Kasumi-1 (cell line): ENCODE data around the gene ZG16.

Experiments used
- DNase-seq, 2 experiments: peaks; one replicate each; lab custom pipeline; 2025; lab: John Stamatoyannopoulos, UW

The ZG16 gene

DNA sequence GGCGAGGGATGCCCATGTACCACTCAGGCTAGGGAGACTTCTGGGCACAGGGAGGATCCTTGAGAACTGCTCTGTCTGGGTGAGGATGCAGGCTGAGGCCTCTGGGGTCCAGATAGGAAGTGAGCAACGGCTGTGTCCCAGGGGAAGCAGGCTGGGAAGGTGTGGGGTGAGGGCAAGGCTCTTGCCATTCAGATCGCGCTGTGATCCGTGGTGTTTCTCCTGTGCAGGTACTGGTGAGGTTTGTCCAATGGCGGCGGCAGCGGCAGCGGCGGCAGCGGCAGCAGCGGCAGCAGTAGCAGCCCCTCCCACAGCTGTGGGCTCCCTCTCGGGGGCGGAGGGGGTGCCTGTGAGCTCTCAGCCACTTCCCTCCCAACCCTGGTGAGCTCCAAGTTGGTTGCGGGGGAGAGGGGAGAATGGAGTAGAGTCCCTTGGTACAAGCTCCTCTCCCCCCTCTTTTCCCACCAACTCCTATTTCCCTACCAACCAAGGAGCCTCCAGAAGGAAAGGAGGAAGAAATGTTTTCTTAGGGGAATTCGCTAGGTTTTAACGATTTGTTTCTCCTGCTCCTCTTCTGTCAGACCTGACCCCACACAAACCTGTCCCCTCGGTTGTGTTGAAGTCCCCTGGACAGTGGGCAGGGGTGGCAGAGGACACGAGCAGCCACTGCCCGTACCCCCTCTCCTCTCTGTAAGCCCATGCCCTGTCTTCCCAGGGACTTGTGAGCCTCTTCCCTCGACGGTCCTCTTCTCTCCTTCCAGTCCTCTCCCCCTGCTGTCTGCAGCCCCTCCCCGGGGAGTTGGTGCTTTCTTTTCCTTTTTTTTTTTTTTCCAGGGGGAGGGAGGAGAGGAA lies 32.0 kb downstream of the ZG16 start:
- DNase-seq: no peak

DNA sequence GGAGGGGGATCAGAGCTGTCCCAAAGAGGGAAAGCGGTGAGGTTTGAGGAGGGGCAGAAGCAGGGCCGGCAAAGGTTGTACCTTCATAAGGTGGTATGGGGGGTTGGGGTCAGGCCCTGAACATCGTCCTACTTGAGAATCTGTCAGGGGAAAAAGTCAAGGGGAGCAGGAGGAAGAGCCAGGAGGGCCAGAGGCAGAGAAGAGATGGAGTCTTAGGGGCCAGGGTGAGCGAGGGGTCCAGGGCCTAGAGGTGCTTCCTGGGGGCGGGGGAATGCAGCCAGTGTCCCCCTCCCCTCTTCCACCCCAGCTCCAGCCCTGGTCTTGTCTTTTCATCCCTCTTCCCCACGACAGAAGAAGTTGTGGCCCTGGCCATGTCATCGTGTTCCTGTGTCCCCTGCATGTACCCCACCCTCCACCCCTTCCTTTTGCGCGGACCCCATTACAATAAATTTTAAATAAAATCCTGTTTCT lies 32.7 kb downstream of the ZG16 start:
- no peak for DNase-seq

DNA sequence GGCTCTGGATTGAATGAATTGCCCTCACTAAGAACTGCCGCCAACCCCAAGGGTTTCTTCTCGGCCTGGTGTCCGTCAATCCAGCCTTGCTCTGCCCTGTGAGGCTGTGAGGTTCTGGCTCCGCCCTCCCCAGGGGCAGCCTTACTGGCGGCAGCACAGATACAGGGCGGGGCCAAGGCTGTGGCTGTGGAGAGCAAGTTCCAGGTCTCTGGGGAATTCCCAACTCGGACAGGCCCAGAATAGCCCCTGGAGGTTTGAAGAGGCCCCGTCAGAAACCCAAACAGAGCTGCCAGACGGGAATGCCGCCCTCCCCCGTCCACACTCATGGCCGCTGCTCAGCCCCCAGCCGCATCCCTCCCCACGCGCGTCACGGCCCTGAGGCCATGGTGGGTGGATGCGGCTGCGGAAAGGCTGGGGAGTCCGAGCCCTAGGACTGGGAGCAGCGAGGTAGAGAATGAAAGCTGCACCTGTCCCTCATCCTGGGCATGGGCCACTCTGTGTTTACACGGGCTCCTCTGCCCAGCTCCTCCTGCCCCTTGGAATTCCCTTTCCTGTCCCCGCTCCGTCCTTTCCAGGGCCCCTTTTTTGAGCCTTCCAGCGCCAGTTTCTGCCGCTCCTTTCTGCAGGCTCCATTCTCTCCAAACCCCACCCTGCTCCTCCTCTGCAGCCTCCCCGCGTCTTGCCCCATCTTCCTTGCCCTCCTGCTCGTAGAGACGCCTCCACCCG lies 33.3 kb downstream of the ZG16 start:
- peak; percentile 62 to 70 for DNase-seq

GRCh38 chr16:29811896-29812665 lies 34.0 kb downstream of the ZG16 start, which contains the start of gene PRRT2:
TSS of gene PRRT2 (plus strand) at chr16:29812193. CDS start at chr16:29813055, 862 bp downstream.
- DNase-seq: peak in 1 of 2 experiments; percentile 25

DNA sequence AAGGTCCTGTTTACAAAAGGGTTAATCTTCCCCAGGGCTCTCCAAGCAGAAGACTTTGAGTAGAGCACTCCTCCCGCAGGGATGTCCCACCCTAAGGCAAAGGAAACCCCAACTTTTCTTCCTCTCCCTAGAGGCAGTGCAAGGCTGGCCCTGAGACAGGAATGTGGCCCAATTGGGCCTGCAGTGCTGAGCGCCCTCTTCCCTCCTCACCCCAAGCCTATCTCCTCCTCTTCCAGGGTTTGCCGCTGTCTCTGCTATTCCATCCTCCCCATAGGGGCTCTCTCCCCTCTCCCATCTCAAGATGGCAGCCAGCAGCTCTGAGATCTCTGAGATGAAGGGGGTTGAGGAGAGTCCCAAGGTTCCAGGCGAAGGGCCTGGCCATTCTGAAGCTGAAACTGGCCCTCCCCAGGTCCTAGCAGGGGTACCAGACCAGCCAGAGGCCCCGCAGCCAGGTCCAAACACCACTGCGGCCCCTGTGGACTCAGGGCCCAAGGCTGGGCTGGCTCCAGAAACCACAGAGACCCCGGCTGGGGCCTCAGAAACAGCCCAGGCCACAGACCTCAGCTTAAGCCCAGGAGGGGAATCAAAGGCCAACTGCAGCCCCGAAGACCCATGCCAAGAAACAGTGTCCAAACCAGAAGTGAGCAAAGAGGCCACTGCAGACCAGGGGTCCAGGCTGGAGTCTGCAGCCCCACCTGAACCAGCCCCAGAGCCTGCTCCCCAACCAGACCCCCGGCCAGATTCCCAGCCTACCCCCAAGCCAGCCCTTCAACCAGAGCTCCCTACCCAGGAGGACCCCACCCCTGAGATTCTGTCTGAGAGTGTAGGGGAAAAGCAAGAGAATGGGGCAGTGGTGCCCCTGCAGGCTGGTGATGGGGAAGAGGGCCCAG lies 34.9 kb downstream of the ZG16 start:
- no peak for DNase-seq

GRCh38 chr16:29813644-29814562 lies 35.8 kb downstream of the ZG16 start:
- DNase-seq: no peak

- no peak for DNase-seq
Observed at GRCh38 chr16:29814592-29814991, 36.5 kb downstream of the ZG16 start.

DNA sequence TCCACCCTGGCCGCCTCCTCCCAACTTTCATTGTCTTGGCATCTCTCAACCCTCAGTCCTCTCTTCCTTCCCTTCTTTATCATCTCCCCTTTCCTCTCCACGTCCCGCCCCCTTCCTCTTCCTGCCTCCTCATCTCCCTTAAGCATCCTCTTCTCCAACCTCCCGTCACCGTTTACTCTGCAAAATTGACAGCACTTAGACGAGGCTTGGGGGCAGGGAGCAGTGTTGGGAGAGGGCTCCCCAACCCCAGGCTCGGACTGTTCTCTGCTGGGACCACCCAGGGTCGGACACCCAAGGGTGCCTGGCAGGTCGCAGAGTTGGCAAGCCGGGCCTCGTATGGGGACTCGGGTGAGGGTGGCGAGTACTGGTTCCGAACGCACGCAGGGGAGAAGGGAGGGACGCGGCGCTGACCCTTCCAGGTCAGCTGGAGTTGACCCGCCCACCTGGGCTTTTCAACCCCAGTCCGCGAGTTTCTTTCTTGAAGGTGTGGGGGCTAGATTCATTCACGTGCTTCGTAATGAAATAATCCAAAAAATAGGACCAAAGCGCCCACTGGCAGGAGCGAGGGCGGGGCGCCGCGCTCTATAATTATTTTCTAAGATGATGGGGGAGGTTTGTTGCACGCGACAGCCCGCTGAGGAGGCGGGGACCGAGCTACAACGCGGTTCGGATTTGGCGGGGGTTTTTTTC lies 37.1 kb downstream of the ZG16 start:
- no peak for DNase-seq

DNA sequence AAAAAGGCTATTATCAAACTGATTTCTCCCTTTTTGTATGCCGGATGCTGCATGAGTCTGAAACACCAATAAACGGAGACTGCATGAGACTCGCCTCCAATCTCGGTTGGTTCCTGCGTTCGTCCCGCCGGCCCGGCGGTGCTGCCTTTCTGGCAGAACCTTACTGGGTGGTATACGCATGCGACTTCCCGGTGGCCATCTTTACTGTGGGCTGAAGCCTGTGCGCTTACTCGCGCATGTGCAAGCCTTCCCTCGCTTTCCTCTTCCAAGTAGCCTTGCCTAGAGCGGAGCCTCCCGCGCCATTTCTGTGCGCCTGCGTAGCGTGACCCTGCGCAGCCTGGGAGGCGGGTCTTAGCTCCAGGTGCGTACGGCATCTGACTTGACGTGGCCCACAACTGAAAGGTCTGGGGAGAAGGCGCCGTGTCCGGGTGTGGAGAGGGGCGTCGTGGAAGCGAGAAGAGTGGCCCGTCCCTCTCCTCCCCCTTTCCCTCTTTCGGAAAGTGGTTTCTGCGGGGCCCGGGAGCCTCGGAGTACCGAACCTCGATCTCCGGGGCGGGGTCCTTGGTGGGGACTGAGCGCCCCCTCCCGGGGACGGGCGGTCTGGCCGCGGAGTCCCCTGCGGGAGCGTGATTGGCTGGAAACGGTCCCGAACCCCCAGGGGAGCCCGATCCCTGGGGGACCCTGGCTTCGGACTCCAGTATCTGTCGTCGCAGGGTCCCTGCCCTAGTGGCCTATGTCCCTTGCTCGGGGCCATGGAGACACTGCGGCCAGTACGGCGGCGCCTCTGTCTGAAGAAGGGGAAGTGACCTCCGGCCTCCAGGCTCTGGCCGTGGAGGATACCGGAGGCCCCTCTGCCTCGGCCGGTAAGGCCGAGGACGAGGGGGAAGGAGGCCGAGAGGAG lies 38.0 kb downstream of the ZG16 start, which contains the start of gene PAGR1:
PAGR1 (plus strand) TSS at position 360 of the 901 bp plus-strand sequence; CDS start at position 734, 374 bp downstream.
- DNase-seq: peak; percentile 84 to 91

GRCh38 chr16:29816694-29817441 lies 38.8 kb downstream of the ZG16 start:
- peak in 1 of 2 experiments; percentile 34 for DNase-seq

DNA sequence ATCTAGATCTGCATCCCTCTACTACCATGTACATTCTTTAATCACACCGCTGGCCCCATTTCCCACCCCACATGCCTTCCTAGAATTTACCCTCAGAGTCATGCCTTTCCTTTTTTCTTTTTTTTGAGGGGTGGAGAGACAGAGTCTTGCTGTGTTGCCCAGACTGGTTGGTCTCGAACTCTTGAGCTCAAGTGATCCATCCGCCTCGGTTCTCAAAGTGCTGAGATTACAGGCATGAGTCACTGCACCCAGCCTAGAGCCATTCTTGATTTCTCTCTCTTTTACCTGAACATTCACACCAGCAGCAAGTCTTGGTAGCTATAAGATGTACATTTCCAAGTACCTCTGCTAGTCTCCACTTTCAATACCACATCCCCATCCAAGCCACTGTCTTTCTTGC lies 40.0 kb downstream of the ZG16 start:
- no peak for DNase-seq

DNA sequence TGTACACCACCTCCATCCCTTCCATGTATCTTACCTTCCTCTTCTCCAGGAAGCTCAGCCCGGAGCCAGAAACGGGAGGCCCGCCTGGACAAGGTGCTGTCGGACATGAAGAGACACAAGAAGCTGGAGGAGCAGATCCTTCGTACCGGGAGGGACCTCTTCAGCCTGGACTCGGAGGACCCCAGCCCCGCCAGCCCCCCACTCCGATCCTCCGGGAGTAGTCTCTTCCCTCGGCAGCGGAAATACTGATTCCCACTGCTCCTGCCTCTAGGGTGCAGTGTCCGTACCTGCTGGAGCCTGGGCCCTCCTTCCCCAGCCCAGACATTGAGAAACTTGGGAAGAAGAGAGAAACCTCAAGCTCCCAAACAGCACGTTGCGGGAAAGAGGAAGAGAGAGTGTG lies 41.5 kb downstream of the ZG16 start:
- DNase-seq: no peak

GRCh38 chr16:29820271-29820701 lies 42.2 kb downstream of the ZG16 start, which contains the start of gene MVP:
TSS of gene MVP (plus strand) at chr16:29820462. CDS start at chr16:29830550, 10,088 bp downstream.
- DNase-seq: peak; percentile 42 to 64

GRCh38 chr16:29820730-29821642 lies 42.9 kb downstream of the ZG16 start:
- no peak for DNase-seq

- no peak for DNase-seq
Observed at GRCh38 chr16:29821643-29822115, 43.6 kb downstream of the ZG16 start.

- no peak for DNase-seq
Observed at GRCh38 chr16:29824589-29825144, 46.6 kb downstream of the ZG16 start.
